A549 (cell line): Measurements from ENCODE around the gene NUAK1.
A peak's percentile ranks its signal among the peaks of the same experiment; 100 is the strongest.

Experiments used
- CEBPB ChIP-seq, 2 experiments: fragments of >200 bp in 1 of 2; sonication (Bioruptor Twin) in 1 of 2; formaldehyde crosslinking in 1 of 2; IDR thresholded peaks; 2 replicates each; pipeline ENCODE4 v1.6.1; 2012 to 2016
- CTCF ChIP-seq: fragments of >200 bp; sonication (Bioruptor Twin); formaldehyde crosslinking; IDR thresholded peaks from 3 replicates; pipeline ENCODE4 v1.5.1; 2016
- HDAC2 ChIP-seq: fragments of 200-600 bp; sonication (generic); IDR thresholded peaks from 2 replicates; pipeline ENCODE4 v1.6.1; 2016
- JUN ChIP-seq, 2 experiments: fragments of >200 bp; sonication (Bioruptor Twin); formaldehyde crosslinking; IDR thresholded peaks; 2 replicates in 1 of 2; 3 replicates in 1 of 2; pipeline ENCODE4 v1.6.1; 2016 to 2017
- POLR2A ChIP-seq: IDR thresholded peaks from 2 replicates; pipeline ENCODE4 v1.6.1; 2012; ENCODE audit warnings: mild to moderate bottlenecking, low read length
- SMC3 ChIP-seq: fragments of >200 bp; sonication (Bioruptor Twin); formaldehyde crosslinking; IDR thresholded peaks from 3 replicates; pipeline ENCODE4 v1.6.1; 2018; ENCODE audit warnings: inconsistent platforms
- SREBF2 ChIP-seq: fragments of 450-650 bp; IDR thresholded peaks from 2 replicates; pipeline ENCODE4 v1.6.1; 2014; ENCODE audit warnings: mild to moderate bottlenecking, moderate library complexity
- ZC3H11A ChIP-seq: fragments of 450-650 bp; IDR thresholded peaks from 2 replicates; pipeline ENCODE4 v1.6.1; 2014; ENCODE audit warnings: antibody characterized with exemption, mild to moderate bottlenecking
- ZSCAN20 ChIP-seq: fragments of 250-450 bp; sonication (Bioruptor Pico); IDR thresholded peaks from 2 replicates; pipeline ENCODE4 v1.8.0; 2022; ENCODE audit warnings: mild to moderate bottlenecking, moderate library complexity
- TF ChIP-seq, protein P1 (sequence below): fragments of 450-650 bp; IDR thresholded peaks from 2 replicates; pipeline ENCODE4 v1.6.1; 2014; ENCODE audit warnings: antibody characterized with exemption

GRCh38 chr12:106031761-106032622, 106.8 kb downstream of the NUAK1 start:
- peak; percentile 52 for TF ChIP-seq CTCF
- TF ChIP-seq HDAC2: no peak
- TF ChIP-seq JUN (IDR thresholded peaks at IDR 0.05): no peak
- TF ChIP-seq CEBPB (IDR thresholded peaks at IDR 0.05): no peak
- TF ChIP-seq, protein P1, sequence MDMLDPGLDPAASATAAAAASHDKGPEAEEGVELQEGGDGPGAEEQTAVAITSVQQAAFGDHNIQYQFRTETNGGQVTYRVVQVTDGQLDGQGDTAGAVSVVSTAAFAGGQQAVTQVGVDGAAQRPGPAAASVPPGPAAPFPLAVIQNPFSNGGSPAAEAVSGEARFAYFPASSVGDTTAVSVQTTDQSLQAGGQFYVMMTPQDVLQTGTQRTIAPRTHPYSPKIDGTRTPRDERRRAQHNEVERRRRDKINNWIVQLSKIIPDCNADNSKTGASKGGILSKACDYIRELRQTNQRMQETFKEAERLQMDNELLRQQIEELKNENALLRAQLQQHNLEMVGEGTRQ: no peak
- TF ChIP-seq POLR2A: no peak
- TF ChIP-seq SREBF2: no peak
- no peak for TF ChIP-seq ZSCAN20 (CRISPR knock-in tag)
- no peak for TF ChIP-seq ZC3H11A
- peak; percentile 71 for TF ChIP-seq SMC3
